GM12878 (cell line): Measurements from ENCODE around the gene ACSF3. TPM values are rescaled to one million over a fixed set of nuclear protein-coding genes. Genes with fewer than 3 reads are reported as not detected.

Experiments used
- ATAC-seq: fragments of 200-7000 bp; cut with Tn5 transposase; 3 replicates; pipeline ENCODE4 v1.9.1; 2020; ENCODE audit warnings: mild to moderate bottlenecking, moderate library complexity
- BruUV-seq: library from RNA; stranded (reverse); fragments of 400-500 nt; replicated peaks from 2 replicates; lab custom pipeline; 2021; lab: Mats Ljungman, UMichigan
- CTCF ChIA-PET: fragments of 300-600 bp; sonication (Branson Sonifier 250); formaldehyde crosslinking; extraction: SDS; loops from one replicate; lab custom pipeline; 2021; ENCODE audit warnings: inconsistent platforms; lab: Yijun Ruan, JAX
- POLR2A ChIA-PET: fragments of 350-600 bp; formaldehyde crosslinking; extraction: SDS; loops from one replicate; lab custom pipeline; 2021; ENCODE audit warnings: inconsistent platforms; lab: Charles Lee
- RAD21 ChIA-PET: fragments of 300-600 bp; sonication (Branson Sonifier 250); formaldehyde crosslinking; loops from one replicate; lab custom pipeline; 2023; ENCODE audit warnings: antibody characterized with exemption; ENCODE audit not compliant: unreplicated experiment; lab: Charles Lee
- SMC1A ChIA-PET: fragments of 300-600 bp; sonication (Branson Sonifier 250); formaldehyde crosslinking; loops from one replicate; lab custom pipeline; 2023; ENCODE audit not compliant: unreplicated experiment, uncharacterized antibody; lab: Charles Lee
- DNase-seq: peaks from one replicate; pipeline ENCODE4 v3.0.0-alpha.2; 2011; ENCODE audit warnings: low read depth, low spot score
- FAIRE-seq: peaks from 3 replicates; lab custom pipeline; 2011; peaks lifted over from hg19 to GRCh38; lab: Jason Lieb, UNC
- H2AFZ ChIP-seq: 2 replicates; pipeline ENCODE4 v1.6.0; 2011; ENCODE audit warnings: low read depth, low read length, control low read depth; ENCODE audit not compliant: control insufficient read depth
- H3K27ac ChIP-seq: 2 replicates; pipeline ENCODE4 v1.5.1; 2011; ENCODE audit warnings: control low read depth; ENCODE audit not compliant: control insufficient read depth, insufficient read depth
- H3K27me3 ChIP-seq, 2 experiments: replicated peaks in 1 of 2; 2 replicates each; pipeline versions ENCODE4 v1.6.0 to v1.6.1; 2011; ENCODE audit warnings: low read length in 1 of 2; ENCODE audit not compliant: control insufficient read depth in 2 of 2, insufficient read depth in 2 of 2
- H3K36me3 ChIP-seq, 2 experiments: 2 replicates each; pipeline ENCODE4 v1.5.1; 2011; ENCODE audit warnings: low read length in 1 of 2; ENCODE audit not compliant: control insufficient read depth in 2 of 2, insufficient read depth in 2 of 2
- H3K4me1 ChIP-seq: 2 replicates; pipeline ENCODE4 v1.6.1; 2011; ENCODE audit warnings: mild to moderate bottlenecking, low read length, moderate library complexity, mixed read lengths; ENCODE audit not compliant: control insufficient read depth, insufficient read depth
- H3K4me2 ChIP-seq: 2 replicates; pipeline ENCODE4 v1.6.0; 2011; ENCODE audit warnings: control low read depth; ENCODE audit not compliant: control insufficient read depth, insufficient read depth
- H3K4me3 ChIP-seq: fragments of 200-600 bp; sonication (generic); 2 replicates; pipeline ENCODE4 v1.5.1; 2016
- H3K79me2 ChIP-seq: 2 replicates; pipeline ENCODE4 v1.6.0; 2011; ENCODE audit warnings: low read length; ENCODE audit not compliant: control insufficient read depth, insufficient read depth
- H3K9ac ChIP-seq: 2 replicates; pipeline ENCODE4 v1.8.0; 2011; ENCODE audit warnings: low read length, control low read depth, mixed read lengths; ENCODE audit not compliant: control insufficient read depth, insufficient read depth
- H3K9me3 ChIP-seq: replicated peaks from 3 replicates; pipeline ENCODE4 v1.5.1; 2011; ENCODE audit warnings: mild to moderate bottlenecking, low read length; ENCODE audit not compliant: control insufficient read depth, insufficient read depth
- H4K20me1 ChIP-seq: 2 replicates; pipeline ENCODE4 v1.6.0; 2011; ENCODE audit not compliant: control insufficient read depth, insufficient read depth
- CBX3 ChIP-seq: fragments of 200-600 bp; sonication (generic); IDR thresholded peaks from 2 replicates; pipeline ENCODE4 v1.6.1; 2016; ENCODE audit warnings: low read depth, borderline replicate concordance
- CHD1 ChIP-seq: IDR thresholded peaks from 2 replicates; pipeline ENCODE4 v1.6.1; 2012; ENCODE audit warnings: low read depth, low read length, improper control_type of control experiment
- WRNIP1 ChIP-seq: IDR thresholded peaks from 2 replicates; pipeline ENCODE4 v1.6.1; 2011; ENCODE audit warnings: low read depth, low read length, improper control_type of control experiment, borderline replicate concordance
- YY1 ChIP-seq: IDR thresholded peaks from 2 replicates; pipeline ENCODE4 v1.6.1; 2011; ENCODE audit warnings: low read depth, mild to moderate bottlenecking, low read length
- WGBS: methylation state at CpG from one replicate; pipeline ENCODE4 v1.1.6; 2016; ENCODE audit warnings: low lambda C conversion rate; ENCODE audit not compliant: insufficient replicate concordance, insufficient coverage; ENCODE audit errors: missing lambda C conversion rate; 5-methylcytosine and 5-hydroxymethylcytosine counted together
- in situ Hi-C: fragments of 300-500 bp; cut with MboI; formaldehyde crosslinking; loops from 9 replicates; pipeline ENCODE4 v1.14.3; 2018; ENCODE audit warnings: mixed read lengths
- intact Hi-C: fragments of 100-400 bp; cut with micrococcal nuclease; formaldehyde crosslinking; loops from one replicate; pipeline ENCODE4 v1.14.2; 2022; ENCODE audit not compliant: unreplicated experiment
- polyA plus RNA-seq, 11 experiments: library from polyadenylated mRNA; depleted of rRNA in 4 of 11; unstranded in 6 of 11; stranded (reverse) in 5 of 11; fragments of >200 nt; fragmentation: Nextera tagmentation in 4 of 11; fragmentation: Illumina TruSeq in 1 of 11; extraction: Ambion mirVana in 4 of 11; extraction: Trizol in 1 of 11; gene quantifications; 1 replicate in 1 of 11; 2 replicates in 10 of 11; pipeline versions ENCODE4 v1.2.1 to v1.2.3, GENCODE V29; 2011 to 2016; ENCODE audit warnings: inconsistent platforms in 2 of 11, missing spikeins in 2 of 11, low read depth in 1 of 11
- total RNA-seq, 4 experiments: library from RNA; depleted of rRNA in 3 of 4; stranded (reverse); fragments of >200 nt in 3 of 4; fragmentation: Illumina TruSeq in 1 of 4; extraction: Trizol in 1 of 4; gene quantifications; 2 replicates each; pipeline versions ENCODE4 v1.2.1 to v1.2.3, GENCODE V29; 2013 to 2021
- TF ChIP-seq, protein P1 (sequence below): fragments of 450-650 bp; IDR thresholded peaks from 2 replicates; pipeline ENCODE4 v1.6.1; 2014; ENCODE audit warnings: mild to moderate bottlenecking
- TF ChIP-seq, protein P2 (sequence below): fragments of 450-650 bp; IDR thresholded peaks from 2 replicates; pipeline ENCODE4 v1.6.1; 2017; ENCODE audit warnings: borderline replicate concordance

The ACSF3 gene
- total and polyA plus RNA-seq, 10 of the 15 experiments (the other 5 are each of a cell fraction or from before 2014, with no cell fraction given) = 1.0 to 44.4 (median 25.8) TPM

DNA sequence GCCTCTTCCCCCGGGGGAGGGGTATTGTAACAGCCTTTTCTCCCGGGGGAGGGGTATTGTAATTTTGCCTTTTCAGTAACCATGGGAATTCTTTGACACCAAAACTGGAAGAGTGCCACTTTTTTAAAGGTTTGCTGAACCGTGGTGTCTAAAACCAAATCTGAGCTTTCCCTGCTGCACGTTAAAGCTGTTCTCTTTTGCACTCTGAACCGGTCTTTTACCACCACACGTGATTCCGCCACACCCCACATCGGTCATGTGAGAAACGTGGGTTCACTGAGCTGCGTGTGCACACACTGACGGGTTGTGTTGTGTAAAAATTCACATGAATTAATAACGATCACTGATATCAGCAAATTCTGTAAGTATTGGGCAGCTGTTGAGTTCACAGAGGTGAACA, 9.2 kb upstream of the ACSF3 start:
- 62% methylated on average over 11 of the region's 12 CpGs for WGBS
- Histone ChIP-seq H3K79me2 (no peaks in the 10 kb centered on the region), H3K36me3 (no peaks in the 10 kb centered on the region), H3K27me3 (peaks cover 0 to under 1% of the 10 kb centered on the region in 2 experiments; a peak in 1 of 4 replicates)
- RAD21 ChIA-PET = no interaction called here
- in situ Hi-C loops = no loop called here
- SMC1A ChIA-PET = no interaction called here
- TF ChIP-seq YY1 (no peak), CBX3 (no peak), WRNIP1 (no peak), CHD1 (no peak)
- TF ChIP-seq, protein P1, sequence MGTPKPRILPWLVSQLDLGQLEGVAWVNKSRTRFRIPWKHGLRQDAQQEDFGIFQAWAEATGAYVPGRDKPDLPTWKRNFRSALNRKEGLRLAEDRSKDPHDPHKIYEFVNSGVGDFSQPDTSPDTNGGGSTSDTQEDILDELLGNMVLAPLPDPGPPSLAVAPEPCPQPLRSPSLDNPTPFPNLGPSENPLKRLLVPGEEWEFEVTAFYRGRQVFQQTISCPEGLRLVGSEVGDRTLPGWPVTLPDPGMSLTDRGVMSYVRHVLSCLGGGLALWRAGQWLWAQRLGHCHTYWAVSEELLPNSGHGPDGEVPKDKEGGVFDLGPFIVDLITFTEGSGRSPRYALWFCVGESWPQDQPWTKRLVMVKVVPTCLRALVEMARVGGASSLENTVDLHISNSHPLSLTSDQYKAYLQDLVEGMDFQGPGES = no peak
- TF ChIP-seq, protein P2, sequence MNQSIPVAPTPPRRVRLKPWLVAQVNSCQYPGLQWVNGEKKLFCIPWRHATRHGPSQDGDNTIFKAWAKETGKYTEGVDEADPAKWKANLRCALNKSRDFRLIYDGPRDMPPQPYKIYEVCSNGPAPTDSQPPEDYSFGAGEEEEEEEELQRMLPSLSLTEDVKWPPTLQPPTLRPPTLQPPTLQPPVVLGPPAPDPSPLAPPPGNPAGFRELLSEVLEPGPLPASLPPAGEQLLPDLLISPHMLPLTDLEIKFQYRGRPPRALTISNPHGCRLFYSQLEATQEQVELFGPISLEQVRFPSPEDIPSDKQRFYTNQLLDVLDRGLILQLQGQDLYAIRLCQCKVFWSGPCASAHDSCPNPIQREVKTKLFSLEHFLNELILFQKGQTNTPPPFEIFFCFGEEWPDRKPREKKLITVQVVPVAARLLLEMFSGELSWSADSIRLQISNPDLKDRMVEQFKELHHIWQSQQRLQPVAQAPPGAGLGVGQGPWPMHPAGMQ = no peak
- TF ChIP-seq, all 136 proteins: peak for 0
- DNase-seq = no peak
- H3K4me1 ChIP-seq = no peaks in the 10 kb centered on the region
- FAIRE-seq = no peak
- CTCF ChIA-PET = no interaction called here
- no peaks in the 10 kb centered on the region for H4K20me1 ChIP-seq
- no peak overlapping the region for H2AFZ ChIP-seq
- no peak for ATAC-seq
- H3K9me3 ChIP-seq = no peaks in the 10 kb centered on the region; the same call in 2 of the 3 replicates
- H3K9ac ChIP-seq = no peak overlapping the region
- H3K27ac ChIP-seq = no peak overlapping the region
- no peak overlapping the region for H3K4me3 ChIP-seq
- BruUV-seq = no TSS peak
- no peak overlapping the region for H3K4me2 ChIP-seq
- POLR2A ChIA-PET = no interaction called here
- intact Hi-C loops = no loop called here
